ENCODE measurements around the gene SULT4A1.
"Not testable (repeated sequence)": the region's sequence is repeated elsewhere in the genome, so short reads cannot be mapped to it uniquely, and the experiment has no call there.

The SULT4A1 gene

DNA sequence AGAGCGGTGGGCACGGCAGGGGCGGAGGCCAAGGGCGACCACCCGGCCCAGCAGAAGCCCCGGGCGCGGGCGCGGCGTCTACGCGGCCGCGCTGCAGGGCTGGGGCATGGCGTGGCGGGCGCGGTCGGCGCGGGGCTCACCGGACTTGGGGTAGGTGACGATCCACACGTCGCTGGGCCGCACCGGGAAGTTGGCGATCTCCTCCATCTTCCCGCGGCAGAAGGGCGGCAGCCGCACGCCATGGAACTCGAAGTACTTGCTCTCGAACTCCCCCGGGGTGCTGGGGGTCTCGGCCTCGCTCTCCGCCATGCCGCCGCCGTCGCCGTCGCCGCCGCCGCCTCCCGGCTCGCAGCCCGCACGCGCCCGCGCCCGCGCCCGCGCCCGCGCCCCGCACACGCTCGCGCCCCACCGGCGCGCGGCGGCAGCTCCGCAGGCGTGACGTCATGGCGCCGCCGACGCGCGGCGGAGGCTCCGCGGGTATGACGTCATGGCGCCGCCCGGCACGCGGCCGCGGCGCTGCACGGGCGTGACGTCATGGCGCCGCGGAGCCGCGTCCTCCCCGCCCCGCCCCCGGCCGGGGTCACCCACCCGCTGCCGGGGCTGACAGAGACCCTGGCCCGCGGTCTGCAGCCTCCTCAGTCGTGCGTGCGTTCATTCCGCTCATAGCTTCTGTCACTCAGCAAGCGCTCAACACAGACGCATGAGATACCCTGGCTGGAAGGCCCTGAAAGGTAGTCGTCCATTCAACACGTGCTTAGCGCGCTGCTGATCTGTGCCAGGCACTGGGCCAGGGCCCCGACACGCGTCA lies at the start of gene SULT4A1:
TSS of gene SULT4A1 (minus strand) at position 440 of the 808 bp plus-strand sequence. CDS start at position 309, 131 bp downstream.
- peak; percentile 48 for DNase-seq

GRCh38 chr22:43911351-43911750 lies 49.0 kb upstream of the SULT4A1 start:
- no peak for DNase-seq

DNA sequence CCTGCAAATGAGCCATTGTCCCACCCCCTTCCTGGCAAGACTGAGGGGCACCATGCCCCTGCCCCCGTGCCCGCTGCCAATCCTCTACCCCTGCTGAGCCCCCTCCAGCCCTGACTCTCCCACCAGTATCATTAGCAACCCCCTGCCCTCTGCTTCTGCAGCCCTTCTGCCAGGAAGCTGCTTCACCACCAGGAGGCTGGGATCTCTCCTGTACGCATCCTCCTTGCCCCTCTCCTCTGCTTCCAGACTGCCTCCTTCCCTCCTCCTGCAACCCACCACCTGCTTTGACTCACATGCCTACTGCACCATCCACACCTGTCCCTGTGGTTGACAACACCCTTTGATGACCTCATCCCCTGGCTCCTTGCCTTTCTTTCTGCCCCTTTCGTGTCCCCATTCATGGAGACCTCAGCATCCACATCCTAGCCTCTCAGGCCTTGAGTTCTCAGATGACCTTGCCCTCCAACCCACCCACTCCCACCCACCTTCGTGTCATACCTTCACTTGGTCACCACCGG lies 47.9 kb upstream of the SULT4A1 start:
- no peak for DNase-seq

GRCh38 chr22:43909708-43910107 lies 47.4 kb upstream of the SULT4A1 start:
- no peak for DNase-seq

- no peak for DNase-seq
Observed at GRCh38 chr22:43905681-43906080, 43.4 kb upstream of the SULT4A1 start.

DNA sequence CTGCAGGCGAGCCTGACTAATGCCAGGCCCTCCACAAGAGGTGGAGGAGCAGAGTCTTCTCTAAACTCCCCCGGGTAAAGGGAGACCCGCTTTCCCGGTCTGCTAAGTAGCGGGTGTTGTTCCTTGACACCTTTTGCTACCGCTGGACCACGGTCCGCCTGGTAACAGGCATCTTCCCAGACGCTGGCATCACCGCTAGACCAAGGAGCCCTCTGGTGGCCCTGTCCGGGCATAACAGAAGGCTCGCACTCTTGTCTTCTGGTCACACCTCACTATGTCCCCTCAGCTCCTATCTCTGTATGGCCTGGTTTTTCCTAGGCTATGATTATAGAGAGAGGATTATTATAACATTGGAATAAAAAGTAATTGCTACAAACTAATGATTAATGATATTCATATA lies 42.1 kb upstream of the SULT4A1 start:
- not testable (repeated sequence) for DNase-seq

GRCh38 chr22:43903033-43903432 lies 40.7 kb upstream of the SULT4A1 start:
- DNase-seq = not testable (repeated sequence)

DNA sequence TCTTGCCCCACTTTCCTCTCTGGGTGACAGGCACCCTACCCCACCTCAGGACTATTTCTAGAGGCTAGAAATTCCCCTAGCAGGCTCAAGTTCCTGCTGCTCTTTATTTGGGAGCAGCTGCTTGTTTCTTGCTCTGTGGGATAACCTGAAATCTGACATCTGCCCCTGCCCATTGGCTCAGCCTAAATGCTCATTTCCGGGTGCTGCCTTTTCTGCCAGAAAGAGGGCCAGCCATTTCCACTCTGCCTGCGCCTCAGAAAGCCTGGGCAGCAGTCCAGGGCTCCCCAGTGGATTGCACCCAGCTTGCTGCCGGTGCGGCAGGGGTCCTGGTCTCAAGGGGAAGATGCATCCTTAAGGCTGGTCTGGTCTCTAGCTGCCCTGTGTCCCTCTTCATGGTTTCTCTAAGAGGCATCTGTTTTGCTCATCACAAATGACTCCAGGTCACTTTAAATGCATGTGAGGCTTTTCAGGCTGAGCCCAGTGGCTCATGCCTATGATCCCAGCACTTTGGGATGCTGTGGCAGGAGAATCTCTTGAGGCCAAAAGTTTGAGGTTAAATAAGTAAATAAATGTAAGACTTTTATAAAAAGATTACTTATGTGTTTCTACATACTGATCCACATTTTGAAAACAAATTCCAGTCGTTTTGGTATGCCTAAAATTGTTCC lies 39.8 kb upstream of the SULT4A1 start:
- DNase-seq = peak; percentile 86

DNA sequence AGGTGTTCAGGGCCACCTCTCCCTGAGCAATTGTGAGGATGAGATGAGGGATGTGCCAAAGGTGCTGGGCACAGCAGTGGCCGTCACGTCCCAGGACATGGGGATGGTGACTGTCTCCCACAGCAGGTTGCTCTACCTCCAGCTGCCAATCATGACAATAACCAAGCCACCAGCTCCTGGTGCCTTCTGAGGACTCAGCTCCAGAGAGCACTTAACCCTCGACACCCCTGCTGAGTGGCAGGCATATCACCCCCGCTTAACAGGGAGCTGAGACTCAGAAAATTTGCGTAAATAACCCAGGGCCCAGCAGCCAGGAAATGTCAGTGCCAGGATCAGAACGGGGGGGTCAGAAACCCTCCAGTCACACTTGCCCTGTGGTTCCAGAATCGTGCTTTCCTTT lies 37.9 kb upstream of the SULT4A1 start:
- DNase-seq = no peak

- peak; percentile 31 for DNase-seq
Observed at GRCh38 chr22:43897751-43898261, 35.5 kb upstream of the SULT4A1 start.

DNA sequence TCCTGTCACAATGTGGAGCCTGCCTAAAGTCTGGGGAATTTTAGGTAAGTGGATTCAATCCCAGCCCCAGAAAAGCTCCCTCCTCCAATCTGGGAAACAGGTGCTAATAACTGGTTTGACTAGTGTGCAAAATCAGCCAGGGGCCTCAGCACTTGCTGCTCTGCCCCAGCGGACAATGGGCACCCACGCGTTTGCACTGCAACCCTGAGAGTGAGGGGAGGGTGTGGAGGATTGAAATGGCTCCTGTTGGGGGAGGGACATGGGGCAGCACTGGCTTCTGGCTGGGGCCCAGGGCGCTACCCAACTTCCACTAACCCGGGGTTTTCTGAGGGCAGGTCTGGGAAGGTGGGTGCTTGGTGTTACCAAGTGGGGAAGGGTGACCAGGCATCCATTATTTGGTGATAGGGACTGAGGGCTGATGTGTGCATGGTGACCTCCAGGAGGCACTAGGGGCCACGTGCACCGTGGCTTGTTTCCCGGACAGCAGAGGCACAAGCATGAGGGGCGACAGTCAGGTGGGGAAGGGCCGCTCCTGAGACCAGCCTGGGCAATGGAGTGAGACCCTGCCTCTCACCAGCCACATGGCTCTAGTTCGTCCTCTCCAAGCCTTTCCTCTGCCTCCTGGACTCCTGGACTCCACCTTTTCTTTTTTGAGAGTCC lies 33.8 kb upstream of the SULT4A1 start:
- no peak for DNase-seq

- no peak for DNase-seq
Observed at GRCh38 chr22:43894122-43894521, 31.8 kb upstream of the SULT4A1 start.

GRCh38 chr22:43893266-43893665 lies 31.0 kb upstream of the SULT4A1 start:
- no peak for DNase-seq

DNA sequence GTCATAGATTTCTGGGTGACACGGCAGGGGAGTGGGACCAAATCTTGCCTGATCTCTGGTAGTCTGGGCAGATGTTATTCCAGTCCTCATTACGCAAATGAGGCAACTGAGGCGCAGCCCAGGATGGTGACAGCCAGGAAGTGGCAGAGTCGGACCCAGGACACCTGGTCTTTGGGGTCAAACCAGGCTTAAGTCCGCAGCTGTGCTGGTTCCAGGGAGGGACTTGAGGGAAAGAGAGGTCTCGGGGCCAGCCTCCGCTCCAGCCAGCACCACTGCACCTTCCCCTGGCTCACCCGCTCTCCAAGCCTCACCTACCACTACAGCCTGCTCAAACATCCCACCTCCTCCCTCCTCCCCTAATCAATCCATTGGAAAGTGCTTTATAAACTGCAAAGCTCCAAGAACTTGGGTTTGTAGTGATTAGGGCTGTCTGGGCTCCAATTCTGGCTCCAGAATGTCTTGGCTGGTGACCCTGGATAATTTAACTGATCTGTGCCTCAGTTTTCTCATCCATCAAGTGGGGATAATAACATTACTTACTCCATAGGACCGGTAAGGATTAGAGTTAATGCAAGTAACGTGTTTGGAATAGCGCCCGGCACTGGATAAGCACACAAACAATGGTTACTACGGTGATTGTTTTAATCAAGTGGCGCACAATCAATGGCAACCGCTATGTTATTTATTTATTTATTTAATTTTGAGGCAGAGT lies 30.0 kb upstream of the SULT4A1 start:
- DNase-seq = no peak

DNA sequence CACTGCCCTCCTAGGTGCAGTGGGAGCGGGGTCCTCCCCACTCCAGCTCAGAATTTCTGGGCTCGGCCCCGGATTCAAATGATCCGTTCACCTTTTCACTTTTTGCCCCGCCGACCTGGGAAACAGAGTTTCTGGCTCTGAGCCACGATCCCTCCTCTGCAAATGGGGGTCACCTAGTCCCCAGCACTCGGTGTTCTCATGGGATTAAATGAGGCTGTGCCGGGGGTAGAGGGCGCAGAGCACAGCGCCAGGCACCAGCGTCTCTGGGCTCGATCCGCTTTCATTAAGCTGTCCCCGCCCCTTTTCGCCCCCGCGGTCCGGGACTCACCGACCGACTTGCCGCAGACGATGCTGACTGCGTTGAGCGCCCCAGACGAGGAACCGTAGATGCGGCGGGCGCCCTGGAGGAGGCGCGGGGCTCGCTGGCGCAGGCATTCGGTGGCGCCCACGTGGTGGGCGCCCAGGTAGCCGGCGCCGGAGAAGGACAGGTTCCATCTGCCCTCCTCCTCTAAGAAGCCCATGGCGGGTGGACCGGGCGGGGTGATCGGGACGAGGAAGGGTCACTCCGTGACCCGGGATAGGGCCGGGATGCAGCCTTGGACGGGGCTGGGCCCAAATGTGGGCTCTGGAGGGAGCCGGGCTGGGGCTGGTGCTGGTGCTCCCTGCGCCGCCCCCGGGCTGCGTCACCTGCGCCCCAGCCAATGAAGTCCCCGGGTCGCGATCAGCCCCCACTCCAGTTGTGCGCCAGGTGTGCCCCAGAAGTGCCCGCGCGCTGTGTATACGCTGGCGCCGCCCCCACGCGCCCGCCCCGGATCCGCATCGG lies 29.3 kb upstream of the SULT4A1 start, which contains the start of gene PNPLA5:
TSS of gene PNPLA5 (minus strand) at position 654 of the 823 bp plus-strand sequence. CDS start at position 521, 133 bp downstream.
- DNase-seq = no peak

DNA sequence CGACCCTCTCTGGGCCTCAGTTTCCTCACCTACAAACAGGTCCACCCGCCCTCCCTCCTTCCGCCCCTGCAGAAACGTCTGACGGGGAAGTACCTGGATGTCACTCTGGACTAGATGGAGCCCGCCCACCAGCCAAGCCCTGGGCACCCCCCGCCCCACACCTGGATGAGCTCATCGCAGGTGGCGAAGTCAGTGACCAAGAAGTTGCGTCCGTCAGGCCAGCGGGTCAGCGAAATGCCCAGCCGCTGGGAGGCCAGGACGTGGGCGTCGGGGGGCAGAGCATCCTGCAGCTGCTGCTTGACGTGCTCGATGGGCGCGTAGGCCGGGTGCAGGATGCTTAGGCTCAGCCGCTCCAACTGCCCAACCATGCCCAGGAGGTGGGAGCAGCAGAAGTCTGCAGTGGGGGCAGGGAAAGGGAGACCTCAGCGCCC lies 28.6 kb upstream of the SULT4A1 start:
- no peak for DNase-seq

GRCh38 chr22:43889860-43890253 lies 27.5 kb upstream of the SULT4A1 start:
- DNase-seq = no peak

DNA sequence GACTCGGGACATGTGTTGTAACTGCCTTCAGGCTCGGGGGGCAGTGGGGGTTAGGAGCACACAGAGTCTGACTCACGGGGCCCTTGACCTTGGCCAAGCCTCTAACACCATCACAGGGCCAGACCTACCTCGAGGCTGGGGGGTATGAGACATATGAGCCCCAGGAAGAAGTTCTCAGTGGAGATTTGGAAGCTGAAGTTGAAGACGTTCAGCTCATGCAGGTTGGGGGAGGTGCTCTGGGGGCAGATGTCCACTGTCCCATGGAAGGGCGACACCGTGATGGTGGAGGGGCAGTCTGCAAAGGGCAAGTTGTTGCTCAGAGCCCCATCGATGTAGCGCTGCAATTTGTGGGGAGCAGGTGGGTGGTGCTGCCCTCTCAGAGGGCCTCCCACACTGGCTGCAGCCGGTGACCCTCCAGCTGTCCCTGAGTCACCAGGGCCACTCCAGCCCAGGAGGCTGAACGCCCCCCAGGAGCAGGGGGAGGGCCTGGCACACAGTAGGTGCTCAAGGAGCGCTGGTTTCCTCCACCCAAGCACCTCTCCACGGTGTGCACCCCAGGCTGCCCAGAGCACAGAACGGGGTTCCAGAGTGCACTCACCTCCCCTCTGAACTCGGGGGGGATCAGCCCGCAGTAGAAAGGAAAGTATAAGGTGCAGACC lies 27.0 kb upstream of the SULT4A1 start:
- no peak for DNase-seq

DNA sequence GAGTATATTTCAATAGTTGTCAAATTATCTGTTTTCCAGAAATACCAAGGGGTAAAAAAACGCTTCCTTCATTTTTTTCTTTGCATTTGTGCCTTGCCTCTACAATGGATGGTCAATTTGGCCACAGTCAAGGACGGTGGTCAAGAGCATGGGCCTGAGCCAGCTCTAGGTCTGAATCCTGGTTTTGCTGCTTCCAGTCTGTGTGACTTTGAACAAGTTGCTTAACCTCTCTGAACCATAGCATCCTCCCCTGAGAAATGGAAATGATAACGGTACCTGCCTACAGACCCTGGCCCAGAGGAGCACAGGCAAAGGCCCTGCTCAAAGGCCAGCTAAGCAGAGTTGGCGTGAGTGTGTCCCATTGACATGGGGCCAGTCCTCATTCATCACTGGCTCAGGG lies 26.4 kb upstream of the SULT4A1 start:
- no peak for DNase-seq

DNA sequence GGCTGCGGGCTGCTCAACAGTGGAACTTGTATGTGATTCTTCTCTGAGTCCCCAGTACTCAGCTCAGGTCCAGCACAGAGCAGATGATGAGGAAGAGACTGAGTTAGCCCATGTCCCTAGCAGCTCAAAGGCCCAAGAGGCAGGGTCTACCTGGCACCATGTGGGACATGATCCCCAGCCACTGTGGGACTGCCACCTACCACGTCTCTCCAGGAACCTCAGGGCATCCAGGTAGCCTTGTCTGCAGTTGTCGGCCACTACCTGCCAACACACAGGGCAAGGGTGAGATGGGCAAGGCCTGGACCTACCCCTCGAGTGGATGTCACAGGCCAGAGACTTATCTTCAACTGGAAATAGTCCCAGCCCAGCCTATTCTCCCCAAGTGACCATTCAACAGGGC lies 25.1 kb upstream of the SULT4A1 start:
- no peak for DNase-seq

DNA sequence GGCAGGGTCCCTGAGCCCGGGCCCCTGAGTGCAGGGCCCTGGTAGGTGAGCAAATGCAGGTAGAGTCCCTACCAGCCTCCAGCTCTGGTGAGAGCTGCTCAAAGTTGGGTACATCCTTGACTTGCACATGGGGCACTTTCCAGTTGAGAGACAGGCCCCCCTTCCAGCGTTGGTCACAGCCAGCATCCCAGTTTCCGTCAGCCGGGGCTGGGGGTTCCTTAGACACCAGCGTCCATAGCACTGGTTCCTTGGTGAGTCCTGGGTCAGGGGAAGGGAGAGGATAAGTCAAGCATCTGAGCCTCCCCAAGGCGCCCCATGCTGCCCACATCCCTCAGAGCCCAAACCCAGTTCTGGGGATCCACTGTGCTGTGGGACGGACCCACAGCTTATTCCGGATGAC lies 23.9 kb upstream of the SULT4A1 start:
- DNase-seq = no peak
